Calu3 (cell line): ENCODE measurements around the gene SET. TPM values are rescaled to one million over a fixed set of nuclear protein-coding genes. Genes with fewer than 3 reads are reported as not detected.

ENCODE experiments used
- BruUV-seq: library from RNA; stranded (reverse); fragments of 400-500 nt; replicated peaks from 2 replicates; lab custom pipeline; 2021; lab: Mats Ljungman, UMichigan
- CTCF ChIA-PET: fragments of 300-600 bp; sonication (Branson Sonifier 250); formaldehyde crosslinking; loops from one replicate; lab custom pipeline; 2022; ENCODE audit warnings: antibody characterized with exemption; lab: Charles Lee
- DNase-seq: peaks from one replicate; pipeline ENCODE4 v3.0.0; 2022
- H3K27ac Mint-ChIP-seq: one replicate; pipeline ENCODE4 v1.8.0; 2022; ENCODE audit warnings: mixed read lengths; ENCODE audit not compliant: unreplicated experiment
- H3K27me3 Mint-ChIP-seq: one replicate; pipeline ENCODE4 v1.8.0; 2022; ENCODE audit warnings: mixed read lengths; ENCODE audit not compliant: unreplicated experiment
- H3K36me3 Mint-ChIP-seq: one replicate; pipeline ENCODE4 v1.8.0; 2022; ENCODE audit warnings: mild to moderate bottlenecking, moderate library complexity, mixed read lengths; ENCODE audit not compliant: insufficient read depth, unreplicated experiment
- H3K4me1 Mint-ChIP-seq: one replicate; pipeline ENCODE4 v1.8.0; 2022; ENCODE audit warnings: mild to moderate bottlenecking, low read depth, mixed read lengths; ENCODE audit not compliant: unreplicated experiment
- H3K4me3 Mint-ChIP-seq: one replicate; pipeline ENCODE4 v1.8.0; 2022; ENCODE audit warnings: mild to moderate bottlenecking, low read depth, moderate library complexity, mixed read lengths; ENCODE audit not compliant: unreplicated experiment
- H3K9me3 Mint-ChIP-seq: one replicate; pipeline ENCODE4 v1.8.0; 2022; ENCODE audit warnings: low read depth, mixed read lengths; ENCODE audit not compliant: unreplicated experiment
- CTCF ChIP-seq: fragments of 200-600 bp; IDR thresholded peaks from one replicate; pipeline ENCODE4 v1.8.0; 2022; ENCODE audit warnings: antibody characterized with exemption; ENCODE audit not compliant: unreplicated experiment
- intact Hi-C: fragments of 100-400 bp; cut with micrococcal nuclease; formaldehyde crosslinking; loops from one replicate; pipeline ENCODE4 v1.10.0; 2022; ENCODE audit not compliant: unreplicated experiment
- total RNA-seq: library from RNA; stranded (reverse); gene quantifications from 2 replicates; pipeline ENCODE4 v1.2.3, GENCODE V29; 2022

The SET gene
- total RNA-seq, 1 experiment from 2014 or later = 367 TPM

GRCh38 chr9:128727640-128728248 lies 38.7 kb downstream of the SET start:
- no peaks in the 10 kb centered on the region for H3K9me3 Mint-ChIP-seq
- CTCF ChIA-PET = no interaction called here
- intact Hi-C loops = no loop called here
- no peaks in the 10 kb centered on the region for H3K27me3 Mint-ChIP-seq
- no peak for DNase-seq
- peaks cover 27% of the 10 kb centered on the region for H3K36me3 Mint-ChIP-seq
- H3K4me1 Mint-ChIP-seq = peaks cover 8% of the 10 kb centered on the region
- TF ChIP-seq CTCF = no peak
- H3K27ac Mint-ChIP-seq = no peak overlapping the region
- BruUV-seq = no TSS peak
- no peak overlapping the region for H3K4me3 Mint-ChIP-seq

GRCh38 chr9:128728298-128728697 lies 39.3 kb downstream of the SET start:
- no TSS peak for BruUV-seq
- no peak for TF ChIP-seq CTCF
- Mint-ChIP-seq H3K36me3 (peaks cover 25% of the 10 kb centered on the region), H3K27me3 (no peaks in the 10 kb centered on the region), H3K9me3 (no peaks in the 10 kb centered on the region), H3K27ac (no peak overlapping the region), H3K4me3 (no peak overlapping the region), H3K4me1 (peaks cover 3% of the 10 kb centered on the region)
- intact Hi-C loops = no loop called here
- CTCF ChIA-PET = no interaction called here
- no peak for DNase-seq

DNA sequence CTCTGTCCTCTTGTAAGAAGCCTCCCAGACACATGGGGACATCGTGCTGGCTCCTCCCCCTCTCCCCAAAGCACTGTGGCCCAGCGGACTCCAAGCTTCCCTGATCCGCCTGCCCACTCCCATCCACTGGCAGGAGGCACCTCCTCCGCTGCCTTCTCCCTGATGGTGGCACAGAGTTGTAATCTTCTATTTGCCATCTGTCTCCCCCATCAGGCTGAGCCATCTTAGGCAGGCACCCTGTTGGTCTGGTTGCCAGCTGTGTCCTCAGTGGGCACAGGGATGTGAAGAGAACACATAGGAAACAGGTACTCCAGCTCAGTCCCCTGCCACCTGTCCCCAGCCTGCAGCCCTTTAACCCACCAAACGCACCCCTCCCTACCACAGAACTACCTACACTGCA lies 40.3 kb downstream of the SET start:
- H3K27ac Mint-ChIP-seq = no peak overlapping the region
- DNase-seq = no peak
- H3K27me3 Mint-ChIP-seq = no peaks in the 10 kb centered on the region
- TF ChIP-seq CTCF = no peak
- BruUV-seq = no TSS peak
- CTCF ChIA-PET = no interaction called here
- H3K4me1 Mint-ChIP-seq = no peaks in the 10 kb centered on the region
- no peaks in the 10 kb centered on the region for H3K9me3 Mint-ChIP-seq
- H3K36me3 Mint-ChIP-seq = peaks cover 17% of the 10 kb centered on the region
- intact Hi-C loops = no loop called here
- H3K4me3 Mint-ChIP-seq = no peak overlapping the region

GRCh38 chr9:128729766-128730517 lies 40.9 kb downstream of the SET start:
- CTCF ChIA-PET = interaction anchor here (0.6 kb wide), 1 partner anchor 234 kb away, joined by 3 read pairs; no protein-coding TSS in a partner anchor

More at GRCh38 chr9:128729766-128730517, 40.9 kb downstream of the SET start:
- intact Hi-C loops = no loop called here
- Mint-ChIP-seq H3K4me3 (no peak overlapping the region), H3K27me3 (no peaks in the 10 kb centered on the region), H3K9me3 (no peaks in the 10 kb centered on the region), H3K27ac (no peak overlapping the region), H3K36me3 (peaks cover 11% of the 10 kb centered on the region), H3K4me1 (no peaks in the 10 kb centered on the region)
- no peak for DNase-seq
- no TSS peak for BruUV-seq
- TF ChIP-seq CTCF = no peak
